ENCODE measurements around the gene RBMS1. TPM values are rescaled to one million over a fixed set of nuclear protein-coding genes. Genes with fewer than 3 reads are reported as not detected.

RBMS1 gene
- polyA plus RNA-seq, 2 of the 4 experiments (the other 2 are of a cell fraction): 51.9 to 108 TPM

DNA sequence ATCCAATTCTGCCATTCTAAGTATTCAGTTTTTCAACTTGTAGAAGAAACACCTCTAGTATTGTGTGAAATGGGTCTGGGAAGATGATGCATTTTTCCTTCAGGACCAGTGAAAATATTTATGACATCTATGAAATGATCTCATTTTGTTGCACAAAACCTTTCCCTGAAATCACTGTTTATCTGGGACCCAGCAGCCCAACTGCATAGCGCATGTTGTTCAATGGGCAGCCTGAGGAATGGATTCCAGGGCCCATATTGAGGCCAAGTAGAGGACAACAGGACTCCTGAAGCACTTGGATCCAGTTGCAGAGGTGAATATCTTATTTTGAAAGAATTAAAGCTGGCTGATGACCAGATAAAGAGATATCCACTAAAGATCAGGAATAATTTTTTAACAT, 7.3 kb downstream of the RBMS1 start:
- no peak for DNase-seq (ENCODE audit: low read depth in 1 of 2, low spot score in 1 of 2)
- no peak for ATAC-seq

DNA sequence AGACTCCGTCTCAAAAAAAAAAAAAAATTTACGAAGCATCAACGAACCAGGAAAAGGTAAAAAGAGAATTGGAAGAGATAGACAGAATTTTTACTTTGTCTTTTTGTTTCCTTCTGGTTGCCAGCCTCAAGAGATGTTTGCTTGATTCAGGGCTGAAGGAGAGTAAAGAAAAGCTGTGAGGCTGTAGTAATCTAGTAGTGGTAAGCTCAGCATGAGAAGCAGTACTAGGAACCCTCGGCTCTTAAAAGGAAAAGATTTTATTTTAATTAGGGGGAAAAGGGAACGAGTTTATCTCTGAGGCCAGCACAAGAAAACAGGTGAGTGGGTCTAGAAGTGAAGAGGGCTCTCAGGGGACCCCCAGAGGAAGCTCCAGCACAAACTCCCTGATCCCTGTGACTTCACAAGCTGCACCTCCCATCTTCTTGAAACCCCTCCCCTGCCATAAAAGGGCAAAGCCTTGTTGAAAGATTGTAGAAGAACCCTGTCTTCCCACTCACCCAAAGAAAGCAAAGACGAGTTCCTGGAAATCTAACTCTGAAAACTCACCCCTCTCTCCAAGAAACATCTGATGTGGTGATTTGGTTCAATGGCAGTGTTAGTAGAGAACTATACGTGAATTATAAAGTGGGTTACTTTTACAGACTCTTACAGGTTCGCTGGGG, 8.6 kb downstream of the RBMS1 start:
- no peak overlapping the region for H3K4me2 ChIP-seq
- H3K9me3 ChIP-seq: no peaks in the 10 kb centered on the region
- ChIA-PET POLR2A (no interaction called here), CTCF (no interaction called here)
- TF ChIP-seq, protein P1, sequence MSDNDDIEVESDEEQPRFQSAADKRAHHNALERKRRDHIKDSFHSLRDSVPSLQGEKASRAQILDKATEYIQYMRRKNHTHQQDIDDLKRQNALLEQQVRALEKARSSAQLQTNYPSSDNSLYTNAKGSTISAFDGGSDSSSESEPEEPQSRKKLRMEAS (IDR thresholded peaks at IDR 0.05): no peak
- TF ChIP-seq RCOR1 (IDR thresholded peaks at IDR 0.05; ENCODE audit: low read depth, low read length) (no peak), TP53 (CRISPR knock-in tag; IDR thresholded peaks at IDR 0.05) (no peak), EHMT2 (IDR thresholded peaks at IDR 0.05; ENCODE audit: low read depth) (no peak), JUN (IDR thresholded peaks at IDR 0.05) (no peak), CEBPB (IDR thresholded peaks at IDR 0.05) (no peak), PHF8 (IDR thresholded peaks at IDR 0.05; ENCODE audit: borderline replicate concordance, low read depth) (no peak), NR3C1 (IDR thresholded peaks at IDR 0.05) (no peak), POLR2AphosphoS2 (conservative IDR thresholded peaks at IDR 0.05; ENCODE audit: low read length) (no peak), POLR2A (IDR thresholded peaks at IDR 0.05; ENCODE audit: low read length) (no peak), FOXS1 (CRISPR knock-in tag; IDR thresholded peaks at IDR 0.05) (no peak), HOXA7 (CRISPR knock-in tag; IDR thresholded peaks at IDR 0.05) (no peak), BHLHE40 (IDR thresholded peaks at IDR 0.05; ENCODE audit: low read depth, low read length) (no peak)
- TF ChIP-seq, protein P2, sequence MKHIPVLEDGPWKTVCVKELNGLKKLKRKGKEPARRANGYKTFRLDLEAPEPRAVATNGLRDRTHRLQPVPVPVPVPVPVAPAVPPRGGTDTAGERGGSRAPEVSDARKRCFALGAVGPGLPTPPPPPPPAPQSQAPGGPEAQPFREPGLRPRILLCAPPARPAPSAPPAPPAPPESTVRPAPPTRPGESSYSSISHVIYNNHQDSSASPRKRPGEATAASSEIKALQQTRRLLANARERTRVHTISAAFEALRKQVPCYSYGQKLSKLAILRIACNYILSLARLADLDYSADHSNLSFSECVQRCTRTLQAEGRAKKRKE (CRISPR knock-in tag; IDR thresholded peaks at IDR 0.05; ENCODE audit: low read depth): no peak
- TF ChIP-seq, protein P3, sequence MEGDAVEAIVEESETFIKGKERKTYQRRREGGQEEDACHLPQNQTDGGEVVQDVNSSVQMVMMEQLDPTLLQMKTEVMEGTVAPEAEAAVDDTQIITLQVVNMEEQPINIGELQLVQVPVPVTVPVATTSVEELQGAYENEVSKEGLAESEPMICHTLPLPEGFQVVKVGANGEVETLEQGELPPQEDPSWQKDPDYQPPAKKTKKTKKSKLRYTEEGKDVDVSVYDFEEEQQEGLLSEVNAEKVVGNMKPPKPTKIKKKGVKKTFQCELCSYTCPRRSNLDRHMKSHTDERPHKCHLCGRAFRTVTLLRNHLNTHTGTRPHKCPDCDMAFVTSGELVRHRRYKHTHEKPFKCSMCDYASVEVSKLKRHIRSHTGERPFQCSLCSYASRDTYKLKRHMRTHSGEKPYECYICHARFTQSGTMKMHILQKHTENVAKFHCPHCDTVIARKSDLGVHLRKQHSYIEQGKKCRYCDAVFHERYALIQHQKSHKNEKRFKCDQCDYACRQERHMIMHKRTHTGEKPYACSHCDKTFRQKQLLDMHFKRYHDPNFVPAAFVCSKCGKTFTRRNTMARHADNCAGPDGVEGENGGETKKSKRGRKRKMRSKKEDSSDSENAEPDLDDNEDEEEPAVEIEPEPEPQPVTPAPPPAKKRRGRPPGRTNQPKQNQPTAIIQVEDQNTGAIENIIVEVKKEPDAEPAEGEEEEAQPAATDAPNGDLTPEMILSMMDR (IDR thresholded peaks at IDR 0.05): no peak
- TF ChIP-seq, protein P4, sequence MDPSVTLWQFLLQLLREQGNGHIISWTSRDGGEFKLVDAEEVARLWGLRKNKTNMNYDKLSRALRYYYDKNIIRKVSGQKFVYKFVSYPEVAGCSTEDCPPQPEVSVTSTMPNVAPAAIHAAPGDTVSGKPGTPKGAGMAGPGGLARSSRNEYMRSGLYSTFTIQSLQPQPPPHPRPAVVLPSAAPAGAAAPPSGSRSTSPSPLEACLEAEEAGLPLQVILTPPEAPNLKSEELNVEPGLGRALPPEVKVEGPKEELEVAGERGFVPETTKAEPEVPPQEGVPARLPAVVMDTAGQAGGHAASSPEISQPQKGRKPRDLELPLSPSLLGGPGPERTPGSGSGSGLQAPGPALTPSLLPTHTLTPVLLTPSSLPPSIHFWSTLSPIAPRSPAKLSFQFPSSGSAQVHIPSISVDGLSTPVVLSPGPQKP (IDR thresholded peaks at IDR 0.05; ENCODE audit: low read depth, low read length): no peak
- peaks cover 62% of the 10 kb centered on the region for H3K4me1 ChIP-seq
- ATAC-seq: peak in 1 of 2 experiments; percentile 49; a peak in 1 of 6 replicates
- H3K27ac ChIP-seq: peak overlapping the region in 1 of 2 experiments; percentile 42; a peak in 1 of 6 replicates
- no peak overlapping the region for H3K4me3 ChIP-seq
- no peak for FAIRE-seq
- WGBS (ENCODE audit: missing lambda C conversion rate): 85% methylated on average over 8 of the region's 8 CpGs
- no peak for DNase-seq (ENCODE audit: low read depth in 1 of 2, low spot score in 1 of 2)

More for the DNA sequence above, 7.3 kb downstream of the RBMS1 start:
- H3K27ac ChIP-seq: no peak overlapping the region
- POLR2A ChIA-PET: no interaction called here
- TF ChIP-seq TP53 (CRISPR knock-in tag; IDR thresholded peaks at IDR 0.05) (no peak), HOXB13 (CRISPR knock-in tag; IDR thresholded peaks at IDR 0.05; ENCODE audit: low read depth) (no peak), KDM5A (IDR thresholded peaks at IDR 0.05) (no peak), HEYL (CRISPR knock-in tag; IDR thresholded peaks at IDR 0.05) (no peak), ZSCAN20 (CRISPR knock-in tag; IDR thresholded peaks at IDR 0.05) (no peak), SREBF2 (IDR thresholded peaks at IDR 0.05) (no peak), CBX2 (IDR thresholded peaks at IDR 0.05; ENCODE audit: borderline replicate concordance, low read depth) (no peak), SMC3 (IDR thresholded peaks at IDR 0.05) (no peak), GATA3 (IDR thresholded peaks at IDR 0.05; ENCODE audit: borderline replicate concordance) (no peak), JUNB (IDR thresholded peaks at IDR 0.05) (no peak), NFE2L2 (conservative IDR thresholded peaks at IDR 0.05; ENCODE audit: low read length) (no peak), BHLHE40 (IDR thresholded peaks at IDR 0.05; ENCODE audit: low read depth, low read length) (no peak), CEBPB (IDR thresholded peaks at IDR 0.05) (no peak), RFX5 (IDR thresholded peaks at IDR 0.05) (no peak)
- TF ChIP-seq, protein P4 (IDR thresholded peaks at IDR 0.05; ENCODE audit: low read depth, low read length): no peak
- TF ChIP-seq, protein P5, sequence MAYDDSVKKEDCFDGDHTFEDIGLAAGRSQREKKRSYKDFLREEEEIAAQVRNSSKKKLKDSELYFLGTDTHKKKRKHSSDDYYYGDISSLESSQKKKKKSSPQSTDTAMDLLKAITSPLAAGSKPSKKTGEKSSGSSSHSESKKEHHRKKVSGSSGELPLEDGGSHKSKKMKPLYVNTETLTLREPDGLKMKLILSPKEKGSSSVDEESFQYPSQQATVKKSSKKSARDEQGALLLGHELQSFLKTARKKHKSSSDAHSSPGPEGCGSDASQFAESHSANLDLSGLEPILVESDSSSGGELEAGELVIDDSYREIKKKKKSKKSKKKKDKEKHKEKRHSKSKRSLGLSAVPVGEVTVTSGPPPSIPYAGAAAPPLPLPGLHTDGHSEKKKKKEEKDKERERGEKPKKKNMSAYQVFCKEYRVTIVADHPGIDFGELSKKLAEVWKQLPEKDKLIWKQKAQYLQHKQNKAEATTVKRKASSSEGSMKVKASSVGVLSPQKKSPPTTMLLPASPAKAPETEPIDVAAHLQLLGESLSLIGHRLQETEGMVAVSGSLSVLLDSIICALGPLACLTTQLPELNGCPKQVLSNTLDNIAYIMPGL (CRISPR knock-in tag; IDR thresholded peaks at IDR 0.05; ENCODE audit: borderline replicate concordance): no peak
- TF ChIP-seq, protein P6, sequence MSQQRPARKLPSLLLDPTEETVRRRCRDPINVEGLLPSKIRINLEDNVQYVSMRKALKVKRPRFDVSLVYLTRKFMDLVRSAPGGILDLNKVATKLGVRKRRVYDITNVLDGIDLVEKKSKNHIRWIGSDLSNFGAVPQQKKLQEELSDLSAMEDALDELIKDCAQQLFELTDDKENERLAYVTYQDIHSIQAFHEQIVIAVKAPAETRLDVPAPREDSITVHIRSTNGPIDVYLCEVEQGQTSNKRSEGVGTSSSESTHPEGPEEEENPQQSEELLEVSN (IDR thresholded peaks at IDR 0.05; ENCODE audit: borderline replicate concordance, low read depth): no peak
- TF ChIP-seq, protein P7, sequence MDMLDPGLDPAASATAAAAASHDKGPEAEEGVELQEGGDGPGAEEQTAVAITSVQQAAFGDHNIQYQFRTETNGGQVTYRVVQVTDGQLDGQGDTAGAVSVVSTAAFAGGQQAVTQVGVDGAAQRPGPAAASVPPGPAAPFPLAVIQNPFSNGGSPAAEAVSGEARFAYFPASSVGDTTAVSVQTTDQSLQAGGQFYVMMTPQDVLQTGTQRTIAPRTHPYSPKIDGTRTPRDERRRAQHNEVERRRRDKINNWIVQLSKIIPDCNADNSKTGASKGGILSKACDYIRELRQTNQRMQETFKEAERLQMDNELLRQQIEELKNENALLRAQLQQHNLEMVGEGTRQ (IDR thresholded peaks at IDR 0.05): no peak
- 100% methylated on average over 1 of the region's 1 CpG for WGBS (ENCODE audit: missing lambda C conversion rate)
- no peak overlapping the region for H3K4me3 ChIP-seq
- H3K9me3 ChIP-seq: no peaks in the 10 kb centered on the region
- no peak overlapping the region for H3K4me2 ChIP-seq
- H3K4me1 ChIP-seq: peaks cover 75% of the 10 kb centered on the region
- CTCF ChIA-PET: interaction anchor here (1.1 kb wide), 1 partner anchor 9 kb away, joined by 3 read pairs; no protein-coding TSS in a partner anchor
- no peak for FAIRE-seq
